ENCODE data around the gene SLAMF6.
"Not testable (repeated sequence)": the region's sequence is repeated elsewhere in the genome, so short reads cannot be mapped to it uniquely, and the experiment has no call there.

Gene SLAMF6

DNA sequence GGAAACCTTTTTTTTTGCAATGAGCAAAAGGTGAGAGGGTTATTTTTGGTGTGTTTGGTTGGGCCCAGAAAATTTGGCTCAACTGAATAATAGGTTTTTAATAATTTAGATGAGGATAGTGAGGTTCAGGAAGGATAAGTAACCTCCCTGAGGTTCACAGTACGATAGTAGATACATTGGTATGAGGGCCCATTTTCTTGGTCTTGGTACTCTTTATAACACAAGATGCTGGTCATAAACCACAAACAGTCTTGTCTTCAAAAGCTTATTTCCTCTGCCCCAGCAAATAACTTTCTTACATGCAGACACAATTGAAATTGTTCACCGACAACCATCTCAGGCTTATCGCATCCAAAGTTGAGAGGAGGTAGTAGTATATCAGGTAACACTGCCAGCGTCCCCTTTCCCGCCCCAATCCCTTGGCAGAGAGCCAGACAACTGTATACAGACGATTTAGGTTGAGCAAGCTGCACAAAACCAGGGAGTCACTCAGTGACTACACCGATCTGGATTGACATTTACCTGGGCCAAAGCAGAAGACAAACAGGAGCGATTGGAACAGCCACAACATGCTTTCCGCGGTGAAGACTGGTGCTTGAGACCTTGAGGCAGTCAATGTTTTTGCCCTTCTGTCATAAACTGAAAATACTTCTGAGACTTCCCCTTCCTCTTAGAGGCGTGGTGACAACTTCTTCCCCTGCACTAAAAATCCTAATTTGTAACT lies at the start of gene SLAMF6:
Gene SLAMF6, minus strand, starts transcription at position 634 of the 724 bp plus-strand sequence. Its CDS starts 63 bp downstream, at position 571.
- DNase-seq = no peak

DNA sequence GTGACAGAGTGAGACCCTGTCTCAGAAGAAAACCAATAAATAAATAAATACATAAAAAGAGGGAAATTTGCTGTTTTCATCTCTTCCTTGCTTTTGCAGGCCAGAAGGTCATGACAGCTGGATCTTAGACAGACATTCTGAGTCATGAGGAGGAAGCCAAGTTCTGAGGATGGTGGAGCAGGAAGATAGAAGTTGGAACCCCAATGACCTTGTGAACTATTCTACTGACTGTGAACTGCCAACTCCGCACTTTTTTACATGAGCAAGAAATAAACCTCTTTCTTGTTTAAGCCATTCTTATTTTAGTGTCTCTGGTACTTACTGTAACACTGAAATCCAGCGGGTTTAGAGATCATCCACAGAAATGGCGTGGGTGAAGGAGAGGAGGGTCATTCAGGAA lies 47.8 kb upstream of the SLAMF6 start:
- DNase-seq = no peak

GRCh38 chr1:160569806-160570205 lies 46.8 kb upstream of the SLAMF6 start:
- no peak for DNase-seq

DNA sequence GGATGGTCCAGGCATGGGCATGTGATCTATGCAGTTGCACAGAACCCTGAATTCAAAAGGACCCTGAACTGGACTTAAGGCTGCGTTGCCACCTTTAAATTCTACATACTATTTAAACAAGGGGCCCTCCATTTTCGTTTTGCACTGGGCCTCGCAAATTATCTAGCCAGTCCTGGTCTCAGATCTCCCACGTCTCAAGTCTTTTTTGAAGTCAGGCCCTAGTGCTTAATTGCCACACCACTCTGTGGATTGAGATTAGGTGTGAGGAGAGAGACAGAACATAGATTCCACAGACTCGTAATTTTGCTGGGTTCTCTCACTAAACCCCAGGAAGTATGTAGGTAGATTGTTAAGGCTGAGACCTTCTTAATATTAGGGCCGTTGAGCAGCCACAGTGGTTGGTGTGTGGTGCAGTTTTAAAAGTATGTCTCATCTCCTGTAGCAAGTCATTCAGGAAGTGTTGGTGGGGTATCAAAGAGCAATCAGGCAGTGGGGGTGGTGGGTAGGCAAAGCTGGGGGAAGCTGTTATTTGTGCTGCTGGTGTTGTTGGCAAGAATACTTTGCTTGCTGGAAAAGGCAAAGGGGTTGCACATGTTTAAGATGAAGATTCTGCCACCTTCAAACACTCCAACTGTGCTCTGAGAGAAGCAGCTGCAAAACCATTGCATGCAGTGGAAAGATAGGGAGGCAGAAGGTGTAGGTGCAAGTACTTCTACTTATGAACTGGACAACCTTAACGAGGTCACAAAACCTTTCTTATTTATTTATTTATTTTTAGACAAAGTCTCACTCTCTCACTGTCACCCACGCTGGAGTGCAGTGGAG lies 45.0 kb upstream of the SLAMF6 start:
- DNase-seq = no peak

GRCh38 chr1:160567341-160567740 lies 44.3 kb upstream of the SLAMF6 start:
- no peak for DNase-seq

- no peak for DNase-seq
Measured at GRCh38 chr1:160565564-160565963, 42.5 kb upstream of the SLAMF6 start.

DNA sequence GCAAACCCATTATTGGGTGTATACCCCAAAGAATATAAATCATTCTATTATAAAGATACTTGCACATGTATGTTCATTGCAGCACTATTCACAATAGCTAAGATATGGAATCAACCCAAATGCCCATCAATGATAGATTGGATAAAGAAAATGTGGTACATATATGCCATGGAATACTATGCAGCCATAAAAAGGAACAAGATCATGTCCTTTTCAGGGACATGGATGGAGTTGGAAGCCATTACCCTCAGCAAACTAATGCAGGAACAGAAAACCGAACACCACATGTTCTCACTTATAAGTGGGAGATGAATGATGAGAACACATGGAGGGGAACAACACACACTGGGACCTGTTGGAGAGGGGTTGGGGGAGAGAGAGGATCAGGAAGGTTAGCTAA lies 40.2 kb upstream of the SLAMF6 start:
- DNase-seq = not testable (repeated sequence)

- not testable (repeated sequence) for DNase-seq
Measured at GRCh38 chr1:160562745-160563144, 39.7 kb upstream of the SLAMF6 start.

DNA sequence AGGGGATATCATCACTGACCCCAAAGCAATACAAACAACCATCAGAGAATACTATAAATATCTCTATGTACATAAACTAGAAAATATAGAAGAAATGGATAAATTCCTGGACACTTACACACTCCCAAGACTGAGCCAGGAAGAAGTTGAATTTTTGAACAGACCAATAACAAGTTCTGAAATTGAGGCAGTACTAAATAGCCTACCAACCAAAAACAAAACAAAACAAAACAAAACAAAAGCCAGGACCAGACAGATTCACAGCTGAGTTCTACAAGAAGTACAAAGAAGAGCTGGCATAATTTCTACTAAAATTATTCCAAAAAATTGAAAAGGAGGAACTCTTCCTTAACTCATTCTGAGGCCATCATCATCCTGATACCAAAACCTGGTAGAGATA lies 37.8 kb upstream of the SLAMF6 start:
- DNase-seq = no peak

GRCh38 chr1:160560045-160560705 lies 37.1 kb upstream of the SLAMF6 start:
- DNase-seq = no peak

- not testable (repeated sequence) for DNase-seq
Measured at GRCh38 chr1:160559437-160559836, 36.4 kb upstream of the SLAMF6 start.

- DNase-seq = no peak
Measured at GRCh38 chr1:160558660-160559380, 35.8 kb upstream of the SLAMF6 start.

- no peak for DNase-seq
Measured at GRCh38 chr1:160553778-160554177, 30.7 kb upstream of the SLAMF6 start.

DNA sequence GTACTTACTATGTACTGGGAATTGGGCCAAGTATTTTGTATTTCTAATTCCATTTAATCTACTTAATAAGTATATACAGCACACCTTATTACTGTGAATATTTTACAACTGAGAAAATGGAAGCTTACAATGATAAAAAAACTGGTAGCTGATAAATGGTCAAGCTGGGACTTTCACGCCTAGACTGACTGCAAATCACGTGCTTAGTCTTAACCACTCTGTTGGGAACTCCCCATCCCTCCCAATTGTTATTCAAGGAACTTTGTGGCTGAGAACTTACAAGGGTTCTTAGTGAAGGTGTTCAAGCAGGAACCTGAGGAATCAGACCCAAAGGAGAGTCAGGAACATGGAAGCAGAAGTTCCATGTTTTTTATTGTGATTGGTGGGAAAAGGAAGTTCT lies 29.4 kb upstream of the SLAMF6 start:
- no peak for DNase-seq

DNA sequence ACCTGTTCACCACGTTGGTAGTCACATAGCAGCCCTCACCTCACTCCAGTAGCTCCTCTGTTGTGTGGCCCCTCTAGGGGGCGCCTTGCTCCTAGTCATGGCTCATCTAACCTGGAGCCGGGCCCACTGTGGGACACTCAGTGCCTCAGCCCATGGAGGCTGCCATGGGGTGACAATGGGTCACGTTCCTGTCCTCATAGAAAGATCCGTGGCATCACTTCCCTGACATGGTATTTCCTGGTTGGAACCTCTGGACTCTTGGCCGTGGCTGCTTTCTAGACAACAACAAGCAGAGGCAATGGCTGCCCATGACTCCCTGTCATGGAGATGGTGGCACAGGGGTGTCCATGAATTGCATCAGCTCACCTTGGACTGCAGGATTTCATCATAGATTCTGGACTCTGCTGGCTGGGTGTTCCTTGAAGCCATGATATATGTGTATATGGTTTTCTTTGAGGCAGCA lies 27.5 kb upstream of the SLAMF6 start:
- DNase-seq = no peak

DNA sequence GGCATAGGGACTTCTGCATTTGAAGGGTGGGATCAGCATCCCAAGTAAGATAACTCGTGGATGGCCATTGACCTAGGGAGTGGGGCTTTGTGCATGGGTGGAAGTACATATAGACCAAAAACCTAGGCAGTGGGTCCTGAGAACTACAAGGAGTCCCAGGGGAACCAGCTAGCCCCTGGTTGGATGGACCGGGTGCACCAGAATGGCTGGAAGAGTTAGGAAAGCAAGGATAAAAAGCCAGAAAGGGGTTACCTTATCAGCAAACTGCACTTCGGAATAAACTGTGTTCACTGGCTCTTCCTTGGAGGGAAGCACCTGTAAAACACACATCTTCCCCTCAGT lies 26.6 kb upstream of the SLAMF6 start:
- no peak for DNase-seq

DNA sequence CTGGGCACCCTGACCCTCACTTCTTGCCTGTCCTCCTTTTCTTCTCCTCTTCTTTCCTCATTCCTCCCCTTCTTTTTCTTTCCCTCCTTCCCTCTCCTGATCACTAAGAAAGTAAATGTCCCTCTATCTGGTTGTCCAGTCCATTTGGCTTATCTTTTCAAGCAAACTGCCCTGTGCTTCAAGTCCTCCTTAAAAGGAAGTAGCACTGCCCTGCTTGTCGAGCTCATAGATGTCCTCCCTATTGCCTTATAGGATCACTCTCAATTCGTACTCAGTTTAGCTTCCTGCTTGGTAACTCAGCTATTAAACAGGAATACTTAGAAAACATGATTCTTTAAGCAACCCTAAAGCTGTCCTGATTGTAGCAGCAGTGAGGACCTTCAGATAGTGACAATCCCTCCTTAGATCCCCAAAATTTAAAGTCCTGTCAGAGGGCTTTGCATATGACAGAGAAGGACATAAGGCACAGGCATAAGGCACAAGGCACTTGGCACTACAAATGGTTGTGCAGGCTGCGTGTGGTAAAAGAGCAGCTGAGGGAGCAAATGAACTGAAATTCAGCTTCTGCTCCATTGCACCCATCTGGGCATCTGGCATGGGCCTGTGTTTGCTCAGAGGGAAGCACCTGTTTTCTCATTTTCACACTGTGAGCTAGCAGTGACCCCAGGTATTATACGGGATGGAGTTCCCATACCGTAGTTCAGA lies 26.1 kb upstream of the SLAMF6 start:
- no peak for DNase-seq

- no peak for DNase-seq
Measured at GRCh38 chr1:160548183-160548582, 25.1 kb upstream of the SLAMF6 start.

- DNase-seq = no peak
Measured at GRCh38 chr1:160547422-160547821, 24.4 kb upstream of the SLAMF6 start.

DNA sequence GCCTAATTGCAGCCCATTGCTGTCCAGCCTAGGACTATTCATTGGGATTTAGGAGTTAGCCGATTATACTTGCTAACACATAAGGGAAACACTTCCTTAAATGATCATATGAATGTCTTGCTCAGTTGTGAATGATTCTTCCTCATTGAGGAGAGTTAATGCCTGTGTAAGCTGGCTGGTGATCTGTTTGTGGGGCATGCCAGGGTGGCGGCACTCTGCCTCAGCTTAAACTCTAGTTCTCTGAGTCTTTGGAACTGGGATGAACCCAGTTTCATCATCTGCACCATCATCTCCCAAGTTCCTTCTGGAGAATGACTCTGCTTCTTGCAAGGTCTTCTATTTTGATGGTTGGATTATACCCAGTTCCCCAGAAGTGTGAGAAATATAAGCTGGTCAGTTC lies 23.9 kb upstream of the SLAMF6 start:
- DNase-seq = no peak

- no peak for DNase-seq
Measured at GRCh38 chr1:160544647-160545046, 21.6 kb upstream of the SLAMF6 start.

- DNase-seq = no peak
Measured at GRCh38 chr1:160542303-160542945, 19.4 kb upstream of the SLAMF6 start.

Measured in NCI-H2029 treated with DMSO at 0.1 percent for 48 hours (cell line).